ENCODE results near the gene IFT57. TPM values are rescaled to one million over a fixed set of nuclear protein-coding genes. Genes with fewer than 3 reads are reported as not detected.

The IFT57 gene
- total RNA-seq, 1 experiment from 2014 or later: 38.9 TPM

- no peak for DNase-seq (ENCODE audit: unreplicated experiment)
- no TSS peak for BruUV-seq (replicated peaks)
- CTCF ChIA-PET: interaction anchor here (0.6 to 0.7 kb wide), 2 partner anchors 61 to 916 kb away, joined by 3 read pairs; no protein-coding TSS in a partner anchor
- H3K27me3 Mint-ChIP-seq (ENCODE audit: insufficient read depth, unreplicated experiment): no peaks in the 10 kb centered on the region
- TF ChIP-seq CTCF (IDR thresholded peaks at IDR 0.05; ENCODE audit: unreplicated experiment): no peak
- H3K27ac Mint-ChIP-seq (ENCODE audit: low read depth, unreplicated experiment): no peak overlapping the region
- intact Hi-C loops (cut with micrococcal nuclease): no loop called here
- no peak overlapping the region for H3K4me3 Mint-ChIP-seq (ENCODE audit: unreplicated experiment)
- peaks cover 11% of the 10 kb centered on the region for H3K4me1 Mint-ChIP-seq (ENCODE audit: insufficient read depth, unreplicated experiment)
- POLR2A ChIA-PET: interaction anchor here (1.7 kb wide), 1 partner anchor 11 kb away, joined by 5 read pairs; no protein-coding TSS in a partner anchor
- H3K9me3 Mint-ChIP-seq (ENCODE audit: unreplicated experiment): no peaks in the 10 kb centered on the region
- peaks cover 20% of the 10 kb centered on the region for H3K36me3 Mint-ChIP-seq (ENCODE audit: insufficient read depth, unreplicated experiment)
Observed at GRCh38 chr3:108183971-108184370, 38.3 kb downstream of the IFT57 start.

GRCh38 chr3:108183181-108183580 lies 39.0 kb downstream of the IFT57 start:
- TF ChIP-seq CTCF (IDR thresholded peaks at IDR 0.05; ENCODE audit: unreplicated experiment): no peak
- Mint-ChIP-seq H3K4me3 (ENCODE audit: unreplicated experiment) (no peak overlapping the region), H3K9me3 (ENCODE audit: unreplicated experiment) (no peaks in the 10 kb centered on the region), H3K4me1 (ENCODE audit: insufficient read depth, unreplicated experiment) (peaks cover 15% of the 10 kb centered on the region), H3K27me3 (ENCODE audit: insufficient read depth, unreplicated experiment) (no peaks in the 10 kb centered on the region), H3K36me3 (ENCODE audit: insufficient read depth, unreplicated experiment) (peaks cover 25% of the 10 kb centered on the region), H3K27ac (ENCODE audit: low read depth, unreplicated experiment) (no peak overlapping the region)
- CTCF ChIA-PET: no interaction called here
- intact Hi-C loops (cut with micrococcal nuclease): no loop called here
- DNase-seq (ENCODE audit: unreplicated experiment): no peak
- BruUV-seq (replicated peaks): no TSS peak
- POLR2A ChIA-PET: interaction anchor here (1.7 kb wide), 1 partner anchor 10 kb away, joined by 5 read pairs; no protein-coding TSS in a partner anchor

- ChIA-PET POLR2A (no interaction called here), CTCF (interaction anchor here (0.6 kb wide), 1 partner anchor 157 kb away, joined by 3 read pairs; no protein-coding TSS in a partner anchor)
- peaks cover 26% of the 10 kb centered on the region for H3K36me3 Mint-ChIP-seq (ENCODE audit: insufficient read depth, unreplicated experiment)
- no peak for DNase-seq (ENCODE audit: unreplicated experiment)
- no TSS peak for BruUV-seq (replicated peaks)
- no peaks in the 10 kb centered on the region for H3K9me3 Mint-ChIP-seq (ENCODE audit: unreplicated experiment)
- no peak overlapping the region for H3K4me3 Mint-ChIP-seq (ENCODE audit: unreplicated experiment)
- intact Hi-C loops (cut with micrococcal nuclease): no loop called here
- no peak for TF ChIP-seq CTCF (IDR thresholded peaks at IDR 0.05; ENCODE audit: unreplicated experiment)
- H3K27me3 Mint-ChIP-seq (ENCODE audit: insufficient read depth, unreplicated experiment): no peaks in the 10 kb centered on the region
- H3K27ac Mint-ChIP-seq (ENCODE audit: low read depth, unreplicated experiment): no peak overlapping the region
- H3K4me1 Mint-ChIP-seq (ENCODE audit: insufficient read depth, unreplicated experiment): peaks cover 16% of the 10 kb centered on the region
Observed at GRCh38 chr3:108182339-108182738, 39.9 kb downstream of the IFT57 start.

- peaks cover 23% of the 10 kb centered on the region for H3K36me3 Mint-ChIP-seq (ENCODE audit: insufficient read depth, unreplicated experiment)
- no peak for DNase-seq (ENCODE audit: unreplicated experiment)
- intact Hi-C loops (cut with micrococcal nuclease): no loop called here
- peaks cover 16% of the 10 kb centered on the region for H3K4me1 Mint-ChIP-seq (ENCODE audit: insufficient read depth, unreplicated experiment)
- BruUV-seq (replicated peaks): no TSS peak
- no peak overlapping the region for H3K4me3 Mint-ChIP-seq (ENCODE audit: unreplicated experiment)
- ChIA-PET POLR2A (interaction anchor here (1.1 kb wide), 1 partner anchor 103 kb away, joined by 3 read pairs; no protein-coding TSS in a partner anchor), CTCF (interaction anchor here (0.7 to 1.0 kb wide), 2 partner anchors 9 to 42 kb away, joined by 3 read pairs; no protein-coding TSS in a partner anchor)
- H3K27me3 Mint-ChIP-seq (ENCODE audit: insufficient read depth, unreplicated experiment): no peaks in the 10 kb centered on the region
- no peak overlapping the region for H3K27ac Mint-ChIP-seq (ENCODE audit: low read depth, unreplicated experiment)
- no peaks in the 10 kb centered on the region for H3K9me3 Mint-ChIP-seq (ENCODE audit: unreplicated experiment)
- TF ChIP-seq CTCF (IDR thresholded peaks at IDR 0.05; ENCODE audit: unreplicated experiment): no peak
Observed at GRCh38 chr3:108181172-108181571, 41.1 kb downstream of the IFT57 start.
